ENCODE results near the gene ARFGAP3. TPM values are rescaled to one million over a fixed set of nuclear protein-coding genes. Genes with fewer than 3 reads are reported as not detected.

ARFGAP3 gene
- total RNA-seq, 1 donor from 2014 or later: 78.2 TPM

Other genes starting within 250 kb of the ARFGAP3 start
- gene POLDIP3, start 242.4 kb downstream of the ARFGAP3 start, total RNA-seq: 26.2 and 29.5 TPM in 2 replicates
- gene ATP5MGL, start 216.7 kb downstream of the ARFGAP3 start, total RNA-seq: not detected in 2 replicates
- gene CYB5R3, start 207.9 kb downstream of the ARFGAP3 start, total RNA-seq: 213 and 237 TPM in 2 replicates
- gene A4GALT, start 136.4 kb downstream of the ARFGAP3 start, total RNA-seq: 21.6 and 23.3 TPM in 2 replicates
- 45.5 and 49.3 TPM in 2 replicates for gene PACSIN2, start 157.9 kb upstream of the ARFGAP3 start, total RNA-seq
- 10.6 and 10.8 TPM in 2 replicates for gene TTLL1, start 232.1 kb upstream of the ARFGAP3 start, total RNA-seq

Measured in myocyte (in vitro differentiated cells).